A549 (cell line): ENCODE data around the gene JDP2. TPM values are rescaled to one million over a fixed set of nuclear protein-coding genes. Genes with fewer than 3 reads are reported as not detected.
"Not testable (repeated sequence)": the region's sequence is repeated elsewhere in the genome, so short reads cannot be mapped to it uniquely, and the experiment has no call there.

ENCODE experiments used
- ATAC-seq, 2 experiments: fragments of 200-7000 bp in 1 of 2; fragments of >200 bp in 1 of 2; cut with Nextera tagmentation in 1 of 2; cut with Tn5 transposase in 1 of 2; 3 replicates each; pipeline versions ENCODE4 v1.8.0 to v1.9.1; 2018 to 2020; ENCODE audit warnings: mild to moderate bottlenecking in 1 of 2, moderate library complexity in 1 of 2
- CTCF ChIA-PET: fragments of 300-600 bp; sonication (Branson Sonifier 250); formaldehyde crosslinking; extraction: SDS; loops from one replicate; lab custom pipeline; 2021; ENCODE audit warnings: antibody characterized with exemption, inconsistent platforms; lab: Yijun Ruan, JAX
- POLR2A ChIA-PET: fragments of 350-600 bp; formaldehyde crosslinking; extraction: SDS; loops from one replicate; lab custom pipeline; 2021; ENCODE audit warnings: antibody characterized with exemption, inconsistent platforms; lab: Yijun Ruan, JAX
- DNase-seq, 2 experiments: peaks; one replicate each; pipeline versions ENCODE4 v3.0.0 to v3.0.0-alpha.2; 2011 to 2016; ENCODE audit warnings: low read depth in 1 of 2, low spot score in 1 of 2
- FAIRE-seq: peaks from 2 replicates; lab custom pipeline; 2011; peaks lifted over from hg19 to GRCh38; lab: Jason Lieb, UNC
- H3K27ac ChIP-seq, 2 experiments: fragments of >200 bp; sonication (Bioruptor Twin); formaldehyde crosslinking; 3 replicates each; pipeline ENCODE4 v1.5.1; 2016 to 2017
- H3K4me1 ChIP-seq: fragments of >200 bp; sonication (Bioruptor Twin); formaldehyde crosslinking; 3 replicates; pipeline ENCODE4 v1.6.1; 2016
- H3K4me2 ChIP-seq: fragments of >200 bp; sonication (Bioruptor Twin); formaldehyde crosslinking; 3 replicates; pipeline ENCODE4 v1.6.1; 2016
- H3K4me3 ChIP-seq: fragments of >200 bp; sonication (Bioruptor Twin); formaldehyde crosslinking; 3 replicates; pipeline ENCODE4 v1.5.1; 2016
- H3K9me3 ChIP-seq: fragments of >200 bp; sonication (Bioruptor Twin); formaldehyde crosslinking; 3 replicates; pipeline ENCODE4 v1.6.1; 2016
- BHLHE40 ChIP-seq: IDR thresholded peaks from 2 replicates; pipeline ENCODE4 v1.6.1; 2012; ENCODE audit warnings: low read depth, low read length, inconsistent platforms
- CHD2 ChIP-seq: fragments of 150-350 bp; IDR thresholded peaks from 2 replicates; pipeline ENCODE4 v1.6.1; 2014; ENCODE audit warnings: low read length; ENCODE audit not compliant: partially characterized antibody
- CHD4 ChIP-seq: fragments of 200-600 bp; sonication (generic); IDR thresholded peaks from 2 replicates; pipeline ENCODE4 v1.6.1; 2016; ENCODE audit warnings: antibody characterized with exemption, mild to moderate bottlenecking, borderline replicate concordance
- EP300 ChIP-seq, 2 experiments: fragments of >200 bp; sonication (Bioruptor Twin); formaldehyde crosslinking; IDR thresholded peaks; 2 replicates in 1 of 2; 3 replicates in 1 of 2; pipeline ENCODE4 v1.6.1; 2016 to 2017
- FOSB ChIP-seq: fragments of 250-450 bp; sonication (Bioruptor Pico); IDR thresholded peaks from 2 replicates; pipeline ENCODE4 v1.5.0; 2020; ENCODE audit warnings: mild to moderate bottlenecking, moderate library complexity
- GATA3 ChIP-seq: IDR thresholded peaks from 2 replicates; pipeline ENCODE4 v1.6.1; 2012; ENCODE audit warnings: borderline replicate concordance
- HOXA7 ChIP-seq: fragments of 250-450 bp; sonication (Bioruptor Pico); IDR thresholded peaks from 2 replicates; pipeline ENCODE4 v1.5.0; 2020; ENCODE audit warnings: mild to moderate bottlenecking, moderate library complexity
- HOXB13 ChIP-seq: fragments of 250-450 bp; sonication (Bioruptor Pico); IDR thresholded peaks from 2 replicates; pipeline ENCODE4 v1.5.0; 2020; ENCODE audit warnings: low read depth, mild to moderate bottlenecking, moderate library complexity
- KDM1A ChIP-seq: fragments of 200-600 bp; sonication (generic); IDR thresholded peaks from 2 replicates; pipeline ENCODE4 v1.6.1; 2016; ENCODE audit warnings: low read depth, mild to moderate bottlenecking
- NFE2L2 ChIP-seq: fragments of 150-350 bp; conservative IDR thresholded peaks from 2 replicates; pipeline ENCODE4 v1.6.1; 2014; ENCODE audit warnings: low read length
- NPAS2 ChIP-seq: fragments of 250-450 bp; sonication (Bioruptor Pico); IDR thresholded peaks from 2 replicates; pipeline ENCODE4 v1.8.0; 2022; ENCODE audit warnings: mild to moderate bottlenecking, moderate library complexity, borderline replicate concordance
- NR3C1 ChIP-seq: fragments of >200 bp; sonication (Bioruptor Twin); formaldehyde crosslinking; IDR thresholded peaks from 3 replicates; pipeline ENCODE4 v1.6.1; 2017
- POLR2AphosphoS2 ChIP-seq: conservative IDR thresholded peaks from 2 replicates; pipeline ENCODE4 v1.6.1; 2012; ENCODE audit warnings: low read length, improper control_type of control experiment, inconsistent platforms
- RAD21 ChIP-seq, 2 experiments: fragments of >200 bp in 1 of 2; sonication (Bioruptor Twin) in 1 of 2; formaldehyde crosslinking in 1 of 2; IDR thresholded peaks in 1 of 2; conservative IDR thresholded peaks in 1 of 2; 2 replicates in 1 of 2; 3 replicates in 1 of 2; pipeline ENCODE4 v1.6.1; 2012 to 2018; ENCODE audit warnings: inconsistent platforms in 1 of 2
- RFX5 ChIP-seq: fragments of 450-650 bp; IDR thresholded peaks from 2 replicates; pipeline ENCODE4 v1.7.1; 2014; ENCODE audit warnings: antibody characterized with exemption, mild to moderate bottlenecking, moderate library complexity
- SMC3 ChIP-seq: fragments of >200 bp; sonication (Bioruptor Twin); formaldehyde crosslinking; IDR thresholded peaks from 3 replicates; pipeline ENCODE4 v1.6.1; 2018; ENCODE audit warnings: inconsistent platforms
- SREBF2 ChIP-seq: fragments of 450-650 bp; IDR thresholded peaks from 2 replicates; pipeline ENCODE4 v1.6.1; 2014; ENCODE audit warnings: mild to moderate bottlenecking, moderate library complexity
- TP53 ChIP-seq: fragments of 250-450 bp; sonication (Bioruptor Pico); IDR thresholded peaks from 2 replicates; pipeline ENCODE4 v1.5.0; 2021; ENCODE audit warnings: mild to moderate bottlenecking, moderate library complexity
- ZNF302 ChIP-seq: fragments of 250-450 bp; sonication (Bioruptor Pico); IDR thresholded peaks from 2 replicates; pipeline ENCODE4 v1.9.0; 2021; ENCODE audit warnings: inconsistent platforms, mild to moderate bottlenecking, moderate library complexity
- WGBS: methylation state at CpG from one replicate; pipeline ENCODE4 v1.1.6; 2017; ENCODE audit errors: missing lambda C conversion rate; 5-methylcytosine and 5-hydroxymethylcytosine counted together
- polyA plus RNA-seq, 4 experiments: library from polyadenylated mRNA; depleted of rRNA in 3 of 4; stranded (reverse); fragments of >200 nt; fragmentation: RNase III in 1 of 4; extraction: RNeasy Plus Mini Kit Qiagen cat#74134 plus additional on column Dnase treatment in 1 of 4; gene quantifications; 2 replicates in 3 of 4; 3 replicates in 1 of 4; pipeline ENCODE4 v1.2.3, GENCODE V29; 2011 to 2017
- TF ChIP-seq, protein P1 (sequence below): fragments of 250-450 bp; sonication (Bioruptor Pico); IDR thresholded peaks from 2 replicates; pipeline ENCODE4 v1.5.0; 2020; ENCODE audit warnings: low read depth, mild to moderate bottlenecking, moderate library complexity
- TF ChIP-seq, protein P2 (sequence below): fragments of >200 bp; sonication (Bioruptor Twin); formaldehyde crosslinking; IDR thresholded peaks from 3 replicates; pipeline ENCODE4 v1.5.1; 2016
- TF ChIP-seq, protein P3 (sequence below): fragments of >200 bp; sonication (Bioruptor Twin); formaldehyde crosslinking; IDR thresholded peaks from 3 replicates; pipeline ENCODE4 v1.6.1; 2016
- TF ChIP-seq, protein P4 (sequence below): fragments of 200-600 bp; sonication (generic); IDR thresholded peaks from 2 replicates; pipeline ENCODE4 v1.6.1; 2016; ENCODE audit warnings: antibody characterized with exemption, mild to moderate bottlenecking, moderate library complexity
- TF ChIP-seq, protein P5 (sequence below): IDR thresholded peaks from 2 replicates; pipeline ENCODE4 v1.6.1; 2012

The JDP2 gene
- polyA plus RNA-seq, 2 of the 4 experiments (the other 2 are of a cell fraction): 22.4 to 31.2 TPM

DNA sequence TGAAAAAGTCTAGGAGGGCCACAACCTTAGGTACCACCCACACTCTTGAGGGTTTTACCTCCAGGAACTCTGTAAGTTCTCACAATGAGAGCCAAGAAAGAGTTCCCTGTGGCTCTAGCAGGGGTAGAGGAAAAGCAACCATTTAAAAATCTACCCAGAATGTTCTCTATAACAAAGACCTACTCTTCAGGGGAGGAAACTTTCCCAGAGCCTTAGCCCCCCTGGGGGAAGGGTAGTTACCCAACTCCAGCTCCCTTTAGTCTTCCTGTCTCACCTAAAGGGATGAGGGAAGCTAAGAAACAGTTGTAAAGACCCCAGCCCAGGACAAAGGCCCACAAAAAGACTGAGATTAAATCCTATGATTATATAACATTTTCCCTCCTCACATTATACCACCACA, 46.2 kb upstream of the JDP2 start:
- Histone ChIP-seq H3K4me2 (no peak overlapping the region), H3K9me3 (no peaks in the 10 kb centered on the region; the same call in 2 of the 3 replicates), H3K4me3 (no peak overlapping the region), H3K27ac (no peak overlapping the region), H3K4me1 (no peaks in the 10 kb centered on the region)
- no peak for DNase-seq
- FAIRE-seq: no peak
- ChIA-PET CTCF (interaction anchor here (0.8 to 1.8 kb wide), 4 partner anchors 8 to 107 kb away, joined by 3 to 6 read pairs (median 3); no protein-coding TSS in a partner anchor), POLR2A (no interaction called here)
- TF ChIP-seq GATA3 (no peak), NPAS2 (no peak), HOXB13 (CRISPR knock-in tag) (no peak), KDM1A (no peak), RFX5 (no peak), CHD2 (no peak), NFE2L2 (no peak), NR3C1 (no peak)
- TF ChIP-seq, protein P1, sequence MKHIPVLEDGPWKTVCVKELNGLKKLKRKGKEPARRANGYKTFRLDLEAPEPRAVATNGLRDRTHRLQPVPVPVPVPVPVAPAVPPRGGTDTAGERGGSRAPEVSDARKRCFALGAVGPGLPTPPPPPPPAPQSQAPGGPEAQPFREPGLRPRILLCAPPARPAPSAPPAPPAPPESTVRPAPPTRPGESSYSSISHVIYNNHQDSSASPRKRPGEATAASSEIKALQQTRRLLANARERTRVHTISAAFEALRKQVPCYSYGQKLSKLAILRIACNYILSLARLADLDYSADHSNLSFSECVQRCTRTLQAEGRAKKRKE (CRISPR knock-in tag): no peak
- TF ChIP-seq, protein P2, sequence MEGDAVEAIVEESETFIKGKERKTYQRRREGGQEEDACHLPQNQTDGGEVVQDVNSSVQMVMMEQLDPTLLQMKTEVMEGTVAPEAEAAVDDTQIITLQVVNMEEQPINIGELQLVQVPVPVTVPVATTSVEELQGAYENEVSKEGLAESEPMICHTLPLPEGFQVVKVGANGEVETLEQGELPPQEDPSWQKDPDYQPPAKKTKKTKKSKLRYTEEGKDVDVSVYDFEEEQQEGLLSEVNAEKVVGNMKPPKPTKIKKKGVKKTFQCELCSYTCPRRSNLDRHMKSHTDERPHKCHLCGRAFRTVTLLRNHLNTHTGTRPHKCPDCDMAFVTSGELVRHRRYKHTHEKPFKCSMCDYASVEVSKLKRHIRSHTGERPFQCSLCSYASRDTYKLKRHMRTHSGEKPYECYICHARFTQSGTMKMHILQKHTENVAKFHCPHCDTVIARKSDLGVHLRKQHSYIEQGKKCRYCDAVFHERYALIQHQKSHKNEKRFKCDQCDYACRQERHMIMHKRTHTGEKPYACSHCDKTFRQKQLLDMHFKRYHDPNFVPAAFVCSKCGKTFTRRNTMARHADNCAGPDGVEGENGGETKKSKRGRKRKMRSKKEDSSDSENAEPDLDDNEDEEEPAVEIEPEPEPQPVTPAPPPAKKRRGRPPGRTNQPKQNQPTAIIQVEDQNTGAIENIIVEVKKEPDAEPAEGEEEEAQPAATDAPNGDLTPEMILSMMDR: no peak
- TF ChIP-seq, protein P3, sequence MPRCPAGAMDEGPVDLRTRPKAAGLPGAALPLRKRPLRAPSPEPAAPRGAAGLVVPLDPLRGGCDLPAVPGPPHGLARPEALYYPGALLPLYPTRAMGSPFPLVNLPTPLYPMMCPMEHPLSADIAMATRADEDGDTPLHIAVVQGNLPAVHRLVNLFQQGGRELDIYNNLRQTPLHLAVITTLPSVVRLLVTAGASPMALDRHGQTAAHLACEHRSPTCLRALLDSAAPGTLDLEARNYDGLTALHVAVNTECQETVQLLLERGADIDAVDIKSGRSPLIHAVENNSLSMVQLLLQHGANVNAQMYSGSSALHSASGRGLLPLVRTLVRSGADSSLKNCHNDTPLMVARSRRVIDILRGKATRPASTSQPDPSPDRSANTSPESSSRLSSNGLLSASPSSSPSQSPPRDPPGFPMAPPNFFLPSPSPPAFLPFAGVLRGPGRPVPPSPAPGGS: no peak
- no peak for ATAC-seq

DNA sequence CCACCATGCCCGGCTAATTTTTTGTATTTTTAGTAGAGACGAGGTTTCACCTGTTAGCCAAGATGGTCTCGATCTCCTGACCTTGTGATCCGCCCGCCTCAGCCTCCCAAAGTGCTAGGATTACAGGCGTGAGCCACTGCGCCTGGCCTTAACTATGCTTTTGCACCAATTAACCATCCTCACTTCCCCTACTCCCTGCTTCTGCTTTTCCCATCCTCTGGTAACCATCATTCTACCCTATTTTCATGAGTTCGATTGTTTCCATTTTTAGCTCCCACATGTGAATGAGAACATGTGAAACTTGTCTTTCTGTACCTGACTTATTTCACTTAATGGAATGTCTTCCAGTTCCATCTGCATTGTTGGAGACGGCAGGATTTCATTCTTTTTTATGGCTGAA, 44.6 kb upstream of the JDP2 start:
- POLR2A ChIA-PET, FAIRE-seq, H3K9me3 ChIP-seq, H3K4me3 ChIP-seq, ATAC-seq, H3K4me1 ChIP-seq, H3K4me2 ChIP-seq, DNase-seq, H3K27ac ChIP-seq: not testable (repeated sequence)
- CTCF ChIA-PET: interaction anchor here (1.3 kb wide), 1 partner anchor 111 kb away, joined by 3 read pairs; no protein-coding TSS in a partner anchor
- 75% methylated on average over 9 of the region's 9 CpGs for WGBS

DNA sequence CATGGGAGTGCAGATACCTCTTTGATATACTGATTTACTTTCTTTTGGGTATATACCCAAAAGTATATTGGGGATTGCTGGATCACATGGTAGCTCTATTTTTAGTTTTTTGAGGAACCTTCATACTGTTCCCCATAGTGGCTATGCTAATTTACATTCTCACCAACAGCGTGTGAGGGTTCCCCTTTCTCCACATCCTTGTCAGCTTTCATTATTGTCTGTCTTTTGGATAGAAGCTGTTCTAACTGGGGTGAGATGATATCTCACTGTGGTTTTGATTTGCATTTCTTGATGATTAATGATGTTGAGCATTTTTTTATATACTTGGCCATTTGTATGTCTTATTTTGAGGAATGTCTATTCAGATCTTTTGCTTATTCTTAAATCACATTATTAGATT, 44.1 kb upstream of the JDP2 start:
- CTCF ChIA-PET: interaction anchor here (1.3 to 1.4 kb wide), 2 partner anchors 105 to 111 kb away, joined by 3 to 5 read pairs; no protein-coding TSS in a partner anchor
- POLR2A ChIA-PET: no interaction called here
- ATAC-seq: no peak
- Histone ChIP-seq H3K27ac (no peak overlapping the region), H3K9me3 (no peaks in the 10 kb centered on the region; the same call in 2 of the 3 replicates), H3K4me3 (no peak overlapping the region), H3K4me2 (no peak overlapping the region), H3K4me1 (no peaks in the 10 kb centered on the region)
- TF ChIP-seq NPAS2 (no peak), NFE2L2 (no peak), CHD4 (no peak), KDM1A (no peak), RAD21 (conservative IDR thresholded peaks at IDR 0.05 in 1 of 2, IDR thresholded peaks at IDR 0.05 in 1 of 2) (no peak), HOXA7 (CRISPR knock-in tag) (no peak), EP300 (IDR thresholded peaks at IDR 0.05) (no peak), SMC3 (no peak), ZNF302 (CRISPR knock-in tag) (no peak), TP53 (CRISPR knock-in tag) (no peak), SREBF2 (no peak), BHLHE40 (no peak), FOSB (CRISPR knock-in tag) (no peak), POLR2AphosphoS2 (no peak)
- TF ChIP-seq, protein P4, sequence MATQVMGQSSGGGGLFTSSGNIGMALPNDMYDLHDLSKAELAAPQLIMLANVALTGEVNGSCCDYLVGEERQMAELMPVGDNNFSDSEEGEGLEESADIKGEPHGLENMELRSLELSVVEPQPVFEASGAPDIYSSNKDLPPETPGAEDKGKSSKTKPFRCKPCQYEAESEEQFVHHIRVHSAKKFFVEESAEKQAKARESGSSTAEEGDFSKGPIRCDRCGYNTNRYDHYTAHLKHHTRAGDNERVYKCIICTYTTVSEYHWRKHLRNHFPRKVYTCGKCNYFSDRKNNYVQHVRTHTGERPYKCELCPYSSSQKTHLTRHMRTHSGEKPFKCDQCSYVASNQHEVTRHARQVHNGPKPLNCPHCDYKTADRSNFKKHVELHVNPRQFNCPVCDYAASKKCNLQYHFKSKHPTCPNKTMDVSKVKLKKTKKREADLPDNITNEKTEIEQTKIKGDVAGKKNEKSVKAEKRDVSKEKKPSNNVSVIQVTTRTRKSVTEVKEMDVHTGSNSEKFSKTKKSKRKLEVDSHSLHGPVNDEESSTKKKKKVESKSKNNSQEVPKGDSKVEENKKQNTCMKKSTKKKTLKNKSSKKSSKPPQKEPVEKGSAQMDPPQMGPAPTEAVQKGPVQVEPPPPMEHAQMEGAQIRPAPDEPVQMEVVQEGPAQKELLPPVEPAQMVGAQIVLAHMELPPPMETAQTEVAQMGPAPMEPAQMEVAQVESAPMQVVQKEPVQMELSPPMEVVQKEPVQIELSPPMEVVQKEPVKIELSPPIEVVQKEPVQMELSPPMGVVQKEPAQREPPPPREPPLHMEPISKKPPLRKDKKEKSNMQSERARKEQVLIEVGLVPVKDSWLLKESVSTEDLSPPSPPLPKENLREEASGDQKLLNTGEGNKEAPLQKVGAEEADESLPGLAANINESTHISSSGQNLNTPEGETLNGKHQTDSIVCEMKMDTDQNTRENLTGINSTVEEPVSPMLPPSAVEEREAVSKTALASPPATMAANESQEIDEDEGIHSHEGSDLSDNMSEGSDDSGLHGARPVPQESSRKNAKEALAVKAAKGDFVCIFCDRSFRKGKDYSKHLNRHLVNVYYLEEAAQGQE: no peak
- TF ChIP-seq, protein P5, sequence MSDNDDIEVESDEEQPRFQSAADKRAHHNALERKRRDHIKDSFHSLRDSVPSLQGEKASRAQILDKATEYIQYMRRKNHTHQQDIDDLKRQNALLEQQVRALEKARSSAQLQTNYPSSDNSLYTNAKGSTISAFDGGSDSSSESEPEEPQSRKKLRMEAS: no peak
- DNase-seq: no peak
- FAIRE-seq: no peak
- WGBS: 69% methylated on average over 1 of the region's 1 CpG
